Natural killer cell (primary cell): ENCODE data around the gene ATF5. TPM values are rescaled to one million over a fixed set of nuclear protein-coding genes. Genes with fewer than 3 reads are reported as not detected.
A peak's percentile ranks its signal among the peaks of the same experiment; 100 is the strongest.

Experiments
- ATAC-seq, 3 donors: fragments of 150-1000 bp in 2 of 3; fragments of 200-7000 bp in 1 of 3; cut with Tn5 transposase; 1 replicate in 1 of 3; 2 replicates in 2 of 3; pipeline ENCODE4 v1.10.0; 2021; ENCODE audit warnings: mild to moderate bottlenecking in 2 of 3, moderate library complexity in 2 of 3
- DNase-seq, 2 donors: peaks; one replicate each; pipeline versions ENCODE4 v3.0.0 to v3.0.0-alpha.2; 2013 to 2021; ENCODE audit warnings: mixed read lengths in 1 of 2
- H3K27ac ChIP-seq: one replicate; pipeline ENCODE4 v1.5.1; 2013; ENCODE audit warnings: mild to moderate bottlenecking, low read length
- H3K27me3 ChIP-seq: one replicate; pipeline ENCODE4 v1.6.1; 2013; ENCODE audit warnings: low read length; ENCODE audit not compliant: control insufficient read depth, insufficient read depth
- H3K36me3 ChIP-seq: one replicate; pipeline ENCODE4 v1.6.1; 2013; ENCODE audit warnings: low read length; ENCODE audit not compliant: control insufficient read depth, insufficient read depth
- H3K4me1 ChIP-seq: one replicate; pipeline ENCODE4 v1.6.1; 2013; ENCODE audit warnings: low read length; ENCODE audit not compliant: control insufficient read depth, insufficient read depth
- H3K4me3 ChIP-seq: one replicate; pipeline ENCODE4 v1.5.1; 2013; ENCODE audit warnings: low read length
- H3K9me3 ChIP-seq: one replicate; pipeline ENCODE4 v1.6.1; 2013; ENCODE audit warnings: low read length; ENCODE audit not compliant: control insufficient read depth, insufficient read depth
- H3K27ac Mint-ChIP-seq, 2 donors: one replicate each; pipeline ENCODE4 v1.8.0; 2022; ENCODE audit warnings: mild to moderate bottlenecking in 2 of 2, mixed read lengths in 2 of 2, moderate library complexity in 1 of 2
- H3K27me3 Mint-ChIP-seq, 2 donors: one replicate each; pipeline ENCODE4 v1.8.0; 2022; ENCODE audit warnings: low read depth in 2 of 2, mixed read lengths in 2 of 2
- H3K36me3 Mint-ChIP-seq: one replicate; pipeline ENCODE4 v1.8.0; 2022; ENCODE audit warnings: mixed read lengths
- H3K4me1 Mint-ChIP-seq, 2 donors: one replicate each; pipeline ENCODE4 v1.8.0; 2022; ENCODE audit warnings: mixed read lengths in 2 of 2
- H3K4me3 Mint-ChIP-seq: one replicate; pipeline ENCODE4 v1.8.0; 2022; ENCODE audit warnings: mild to moderate bottlenecking, moderate library complexity, mixed read lengths
- H3K9me3 Mint-ChIP-seq, 2 donors: one replicate each; pipeline ENCODE4 v1.8.0; 2022; ENCODE audit warnings: mixed read lengths in 2 of 2
- CTCF ChIP-seq: fragments of 200-600 bp; IDR thresholded peaks from one replicate; pipeline ENCODE4 v1.8.0; 2022; ENCODE audit warnings: antibody characterized with exemption
- WGBS: methylation state at CpG from one replicate; pipeline ENCODE4 v1.1.7; 2013; ENCODE audit warnings: missing lambda C conversion rate; ENCODE audit not compliant: insufficient coverage; 5-methylcytosine and 5-hydroxymethylcytosine counted together
- intact Hi-C: fragments of 100-400 bp; cut with micrococcal nuclease; formaldehyde crosslinking; loops from one replicate; pipeline ENCODE4 v1.14.2; 2022
- total RNA-seq, 4 donors: library from RNA; stranded (reverse); fragments of 120-200 nt in 1 of 4; gene quantifications; one replicate each; pipeline versions ENCODE4 v1.2.3 to v1.2.4, GENCODE V29; 2013 to 2022

Gene ATF5
- total RNA-seq, 3 donors from 2014 or later (not counting 1 experiment from before 2014, with no cell fraction given): 11.7 to 15.4 (median 14.2) TPM

DNA sequence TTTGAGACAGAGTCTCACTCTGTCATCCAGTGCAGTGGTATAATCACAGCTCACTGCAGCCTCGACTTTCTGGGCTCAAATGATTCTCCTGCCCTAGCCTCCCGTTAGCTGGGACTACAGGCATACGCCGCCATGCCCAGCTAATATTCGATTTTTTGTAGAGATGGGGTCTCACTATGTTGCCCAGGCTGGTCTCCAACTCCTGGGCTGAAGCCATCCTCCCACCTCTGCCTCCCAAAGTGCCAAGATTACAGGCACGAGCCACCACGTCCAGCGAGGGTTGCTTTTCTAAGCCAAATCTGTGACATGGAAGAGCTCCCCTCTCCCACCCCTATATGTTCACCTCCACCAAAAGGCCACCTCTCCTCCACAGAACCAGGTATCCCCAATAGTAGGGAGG is 10.9 kb upstream of the ATF5 start:
- H3K36me3 Mint-ChIP-seq: no peaks in the 10 kb centered on the region
- ATAC-seq (no peak), DNase-seq (no peak)
- no peak overlapping the region for H3K27ac Mint-ChIP-seq
- no peaks in the 10 kb centered on the region for H3K27me3 ChIP-seq
- no peak overlapping the region for H3K4me3 Mint-ChIP-seq
- no peaks in the 10 kb centered on the region for H3K9me3 ChIP-seq
- H3K27ac ChIP-seq: no peak overlapping the region
- H3K4me1 Mint-ChIP-seq: peaks cover 10 to 52% of the 10 kb centered on the region in 2 donors
- no peak overlapping the region for H3K4me3 ChIP-seq
- TF ChIP-seq CTCF: no peak
- peaks cover 7% of the 10 kb centered on the region for H3K4me1 ChIP-seq
- H3K27me3 Mint-ChIP-seq: no peaks in the 10 kb centered on the region
- WGBS: 97% methylated on average over 8 of the region's 8 CpGs
- H3K36me3 ChIP-seq: peaks cover 40% of the 10 kb centered on the region
- no peaks in the 10 kb centered on the region for H3K9me3 Mint-ChIP-seq
- intact Hi-C loops: no loop called here

GRCh38 chr19:49920624-49921363 is 8.2 kb upstream of the ATF5 start:
- no peaks in the 10 kb centered on the region for H3K36me3 Mint-ChIP-seq
- 94% methylated on average over 24 of the region's 24 CpGs for WGBS
- intact Hi-C loops: no loop called here
- Histone ChIP-seq H3K9me3 (no peaks in the 10 kb centered on the region), H3K36me3 (peaks cover 37% of the 10 kb centered on the region), H3K4me1 (peaks cover 20% of the 10 kb centered on the region), H3K4me3 (no peak overlapping the region), H3K27me3 (no peaks in the 10 kb centered on the region), H3K27ac (no peak overlapping the region)
- DNase-seq: no peak
- H3K27ac Mint-ChIP-seq: peak overlapping the region in 1 of 2 donors; percentile 61
- no peak overlapping the region for H3K4me3 Mint-ChIP-seq
- peaks cover 10 to 34% of the 10 kb centered on the region in 2 donors for H3K4me1 Mint-ChIP-seq
- no peaks in the 10 kb centered on the region for H3K27me3 Mint-ChIP-seq
- no peak for ATAC-seq
- no peak for TF ChIP-seq CTCF
- H3K9me3 Mint-ChIP-seq: no peaks in the 10 kb centered on the region

DNA sequence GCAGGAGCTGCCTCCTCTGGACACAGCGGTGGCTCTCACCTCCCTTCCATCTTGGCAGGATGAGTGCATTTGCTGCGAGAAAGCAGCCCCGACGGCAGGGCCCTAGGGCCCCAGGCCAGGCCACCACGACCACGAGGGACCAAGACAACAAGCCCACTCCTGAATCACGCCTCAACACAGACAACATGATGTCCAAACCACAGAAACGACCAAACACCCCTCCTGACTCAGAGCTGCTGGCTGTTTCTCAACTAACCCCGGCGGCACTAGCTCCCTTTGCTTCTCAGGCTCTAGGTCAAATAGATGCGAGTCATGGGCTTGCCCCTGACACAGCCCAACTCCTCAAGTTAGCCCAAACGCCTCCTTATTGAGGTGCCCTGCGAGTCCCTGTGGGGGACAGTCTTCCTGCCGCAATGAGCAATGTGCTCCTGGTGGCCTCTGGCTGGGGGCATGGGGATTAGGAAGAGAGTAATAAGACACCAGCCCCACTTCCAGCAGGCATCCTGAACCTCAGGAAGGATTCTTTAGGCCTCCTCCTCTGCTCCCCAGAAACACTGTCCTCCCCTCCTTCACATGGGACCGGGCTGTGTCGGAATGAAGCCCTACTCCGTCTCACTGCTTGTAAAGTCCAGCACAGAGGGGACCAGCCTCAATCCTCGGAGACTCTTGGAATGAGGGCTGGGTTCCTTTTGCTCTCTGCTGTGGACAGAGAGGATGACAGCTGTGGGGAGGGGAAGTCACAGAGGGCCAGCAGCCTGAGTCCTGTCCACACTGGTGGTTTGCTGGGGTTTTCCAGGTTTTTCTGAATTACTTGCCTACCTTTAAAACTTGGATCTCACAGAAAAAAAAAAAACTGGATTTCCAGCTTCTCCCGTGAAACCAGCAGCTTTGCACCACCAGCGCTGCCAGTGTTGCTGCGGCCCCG is 6.9 kb upstream of the ATF5 start:
- ATAC-seq: no peak
- 75% methylated on average over 21 of the region's 22 CpGs for WGBS
- Mint-ChIP-seq H3K27me3 (no peaks in the 10 kb centered on the region), H3K4me3 (no peak overlapping the region), H3K9me3 (no peaks in the 10 kb centered on the region), H3K36me3 (no peaks in the 10 kb centered on the region), H3K27ac (peak overlapping the region in 1 of 2 donors; percentile 61), H3K4me1 (peaks cover 10 to 27% of the 10 kb centered on the region in 2 donors)
- intact Hi-C loops: no loop called here
- no peak for DNase-seq
- no peaks in the 10 kb centered on the region for H3K27me3 ChIP-seq
- H3K4me3 ChIP-seq: no peak overlapping the region
- peaks cover 17% of the 10 kb centered on the region for H3K4me1 ChIP-seq
- TF ChIP-seq CTCF: no peak
- H3K36me3 ChIP-seq: peaks cover 42% of the 10 kb centered on the region
- H3K9me3 ChIP-seq: no peaks in the 10 kb centered on the region
- no peak overlapping the region for H3K27ac ChIP-seq
